Endothelial cell of umbilical vein (primary cell): Measurements from ENCODE around the gene SLC14A1. TPM values are rescaled to one million over a fixed set of nuclear protein-coding genes. Genes with fewer than 3 reads are reported as not detected.

ENCODE experiments used
- BruUV-seq: library from RNA; stranded (reverse); fragments of 400-500 nt; replicated peaks from 2 replicates; lab custom pipeline; 2021; lab: Mats Ljungman, UMichigan
- CTCF ChIA-PET: fragments of 300-600, 350-600 bp; sonication (Branson Sonifier 250); formaldehyde crosslinking; loops from one replicate; lab custom pipeline; 2021; ENCODE audit warnings: antibody characterized with exemption, inconsistent platforms; lab: Charles Lee
- POLR2A ChIA-PET: fragments of 300-600, 350-600 bp; sonication (Branson Sonifier 250); formaldehyde crosslinking; loops from one replicate; lab custom pipeline; 2021; ENCODE audit warnings: antibody characterized with exemption, inconsistent platforms; lab: Charles Lee
- DNase-seq: peaks from one replicate; pipeline ENCODE4 v3.0.0-alpha.2; 2011; ENCODE audit warnings: low read depth, low spot score
- FAIRE-seq: peaks from 2 replicates; lab custom pipeline; 2011; peaks lifted over from hg19 to GRCh38; lab: Jason Lieb, UNC
- H2AFZ ChIP-seq: 2 replicates; pipeline ENCODE4 v1.6.0; 2012; ENCODE audit warnings: low read depth, low read length, control low read depth, inconsistent platforms
- H3K27ac ChIP-seq: 2 replicates; pipeline ENCODE4 v1.5.1; 2011; ENCODE audit warnings: low read depth, mild to moderate bottlenecking, control low read depth, low read length, moderate library complexity; ENCODE audit not compliant: insufficient read depth
- H3K27me3 ChIP-seq, 2 experiments: 2 replicates each; pipeline versions ENCODE4 v1.6.0 to v1.6.1; 2011; ENCODE audit warnings: low read length in 2 of 2, mixed read lengths in 1 of 2; ENCODE audit not compliant: control insufficient read depth in 2 of 2, insufficient read depth in 2 of 2
- H3K36me3 ChIP-seq, 2 experiments: 2 replicates in 1 of 2; 3 replicates in 1 of 2; pipeline ENCODE4 v1.5.1; 2011; ENCODE audit warnings: low read length in 2 of 2, mild to moderate bottlenecking in 1 of 2, moderate library complexity in 1 of 2; ENCODE audit not compliant: control insufficient read depth in 2 of 2, insufficient read depth in 2 of 2; ENCODE audit errors: extremely low read depth in 1 of 2
- H3K4me1 ChIP-seq: 3 replicates; pipeline ENCODE4 v1.5.1; 2011; ENCODE audit warnings: mild to moderate bottlenecking, low read length; ENCODE audit not compliant: control insufficient read depth, insufficient read depth; ENCODE audit errors: extremely low read depth
- H3K4me2 ChIP-seq: 2 replicates; pipeline ENCODE4 v1.6.1; 2011; ENCODE audit warnings: low read length, control low read depth, mixed read lengths; ENCODE audit not compliant: insufficient read depth
- H3K4me3 ChIP-seq, 3 experiments: fragments of 200-600 bp in 1 of 3; sonication (generic), shearing (Covaris generic) in 1 of 3; replicated peaks in 1 of 3; 2 replicates each; pipeline ENCODE4 v1.5.1; 2011 to 2016; ENCODE audit warnings: control low read depth in 3 of 3, low read length in 3 of 3, mild to moderate bottlenecking in 2 of 3, inconsistent platforms in 1 of 3, low read depth in 1 of 3, moderate library complexity in 1 of 3; ENCODE audit not compliant: insufficient read depth in 1 of 3
- H3K79me2 ChIP-seq: 2 replicates; pipeline ENCODE4 v1.6.0; 2012; ENCODE audit warnings: low read length, inconsistent platforms; ENCODE audit not compliant: control insufficient read depth, insufficient read depth
- H3K9ac ChIP-seq: replicated peaks from 2 replicates; pipeline ENCODE3; 2011; ENCODE audit warnings: low read length, control low read depth; ENCODE audit not compliant: insufficient read depth; ENCODE audit errors: extremely low read depth
- H3K9me1 ChIP-seq: replicated peaks from 3 replicates; pipeline ENCODE4 v1.6.0; 2011; ENCODE audit warnings: mild to moderate bottlenecking, low read length; ENCODE audit not compliant: control insufficient read depth, insufficient read depth; ENCODE audit errors: extremely low read depth
- H3K9me3 ChIP-seq: replicated peaks from 2 replicates; pipeline ENCODE4 v1.5.1; 2012; ENCODE audit warnings: low read length, inconsistent platforms; ENCODE audit not compliant: control insufficient read depth, insufficient read depth
- H4K20me1 ChIP-seq: replicated peaks from 2 replicates; pipeline ENCODE3; 2011; ENCODE audit warnings: mild to moderate bottlenecking, low read length; ENCODE audit not compliant: control insufficient read depth, insufficient read depth; ENCODE audit errors: extremely low read depth
- EZH2 ChIP-seq: IDR thresholded peaks from 2 replicates; pipeline ENCODE4 v1.6.1; 2012; ENCODE audit warnings: borderline replicate concordance, low read depth, mild to moderate bottlenecking, moderate library complexity, low read length, inconsistent platforms; ENCODE audit not compliant: severe bottlenecking
- FOS ChIP-seq: IDR thresholded peaks from 2 replicates; pipeline ENCODE4 v1.6.1; 2011; ENCODE audit warnings: mild to moderate bottlenecking, low read length, moderate library complexity, borderline replicate concordance; ENCODE audit not compliant: insufficient read depth
- GATA2 ChIP-seq: IDR thresholded peaks from 2 replicates; pipeline ENCODE4 v1.7.0; 2011; ENCODE audit warnings: low read depth, mild to moderate bottlenecking, moderate library complexity, mixed read lengths, low read length; ENCODE audit not compliant: insufficient read length, insufficient read depth
- JUN ChIP-seq: IDR thresholded peaks from 2 replicates; pipeline ENCODE4 v1.6.1; 2011; ENCODE audit warnings: borderline replicate concordance, low read depth; ENCODE audit not compliant: insufficient read length, insufficient read depth
- MYC ChIP-seq: IDR thresholded peaks from one replicate; pipeline ENCODE4 v1.6.1; 2011; ENCODE audit warnings: mild to moderate bottlenecking, low read depth, low read length
- POLR2A ChIP-seq: IDR thresholded peaks from 2 replicates; pipeline ENCODE4 v1.6.1; 2012; ENCODE audit warnings: low read depth, mild to moderate bottlenecking, control low read depth, low read length
- POLR2AphosphoS5 ChIP-seq: IDR thresholded peaks from 2 replicates; pipeline ENCODE4 v1.6.1; 2012; ENCODE audit warnings: low read depth, mild to moderate bottlenecking, control low read depth, low read length, moderate library complexity; ENCODE audit not compliant: insufficient read depth
- dilution Hi-C: fragments of 300-500 bp; cut with MboI; formaldehyde crosslinking; loops from one replicate; pipeline ENCODE4 v1.15.0; 2019; ENCODE audit warnings: low sequenced_read_pairs; ENCODE audit not compliant: extremely low pct_ligation_motif_present
- intact Hi-C: fragments of 100-400 bp; cut with micrococcal nuclease; formaldehyde crosslinking; loops from one replicate; pipeline ENCODE4 v1.10.0; 2022
- polyA plus RNA-seq, 4 experiments: library from polyadenylated mRNA; depleted of rRNA in 3 of 4; stranded (reverse) in 3 of 4; unstranded in 1 of 4; fragments of >200 nt; gene quantifications; 2 replicates each; pipeline versions ENCODE4 v1.2.1 to v1.2.3, GENCODE V29; 2011 to 2012; ENCODE audit warnings: missing spikeins in 1 of 4
- total RNA-seq: library from RNA; stranded (reverse); gene quantifications from 2 replicates; pipeline ENCODE4 v1.2.3, GENCODE V29; 2021
- TF ChIP-seq, protein P1 (sequence below), 2 donors: IDR thresholded peaks; 1 replicate in 1 of 2; 2 replicates in 1 of 2; pipeline ENCODE4 v1.5.1; 2011; ENCODE audit warnings: low read length in 2 of 2, mild to moderate bottlenecking in 2 of 2, moderate library complexity in 2 of 2, control low read depth in 1 of 2, inconsistent platforms in 1 of 2, low read depth in 1 of 2; ENCODE audit not compliant: insufficient read depth in 1 of 2; ENCODE audit errors: extremely low read depth in 1 of 2
- TF ChIP-seq, protein P2 (sequence below): IDR thresholded peaks from 2 replicates; pipeline ENCODE4 v1.6.1; 2011; ENCODE audit not compliant: insufficient read depth, insufficient read length

The SLC14A1 gene
- total and polyA plus RNA-seq, 2 donors (not counting 3 experiments of a cell fraction or from before 2014, with no cell fraction given) = not detected

GRCh38 chr18:45688113-45688512 is 35.9 kb upstream of the SLC14A1 start:
- FAIRE-seq = no peak
- no TSS peak for BruUV-seq
- CTCF ChIA-PET = interaction anchor here (0.9 to 8.7 kb wide), 11 partner anchors 15 to 386 kb away, joined by 3 to 108 read pairs (median 5); no protein-coding TSS in a partner anchor

More at GRCh38 chr18:45688113-45688512, 35.9 kb upstream of the SLC14A1 start:
- Histone ChIP-seq H3K27ac (no peak overlapping the region), H3K4me3 (no peak overlapping the region), H3K9ac (no peak overlapping the region), H3K4me1 (no peaks in the 10 kb centered on the region), H3K4me2 (no peak overlapping the region), H3K79me2 (no peaks in the 10 kb centered on the region), H4K20me1 (no peaks in the 10 kb centered on the region), H3K27me3 (peaks cover 6 to 7% of the 10 kb centered on the region in 2 experiments), H3K9me3 (no peaks in the 10 kb centered on the region), H3K9me1 (no peaks in the 10 kb centered on the region), H2AFZ (no peak overlapping the region), H3K36me3 (no peaks in the 10 kb centered on the region)
- TF ChIP-seq, protein P1, sequence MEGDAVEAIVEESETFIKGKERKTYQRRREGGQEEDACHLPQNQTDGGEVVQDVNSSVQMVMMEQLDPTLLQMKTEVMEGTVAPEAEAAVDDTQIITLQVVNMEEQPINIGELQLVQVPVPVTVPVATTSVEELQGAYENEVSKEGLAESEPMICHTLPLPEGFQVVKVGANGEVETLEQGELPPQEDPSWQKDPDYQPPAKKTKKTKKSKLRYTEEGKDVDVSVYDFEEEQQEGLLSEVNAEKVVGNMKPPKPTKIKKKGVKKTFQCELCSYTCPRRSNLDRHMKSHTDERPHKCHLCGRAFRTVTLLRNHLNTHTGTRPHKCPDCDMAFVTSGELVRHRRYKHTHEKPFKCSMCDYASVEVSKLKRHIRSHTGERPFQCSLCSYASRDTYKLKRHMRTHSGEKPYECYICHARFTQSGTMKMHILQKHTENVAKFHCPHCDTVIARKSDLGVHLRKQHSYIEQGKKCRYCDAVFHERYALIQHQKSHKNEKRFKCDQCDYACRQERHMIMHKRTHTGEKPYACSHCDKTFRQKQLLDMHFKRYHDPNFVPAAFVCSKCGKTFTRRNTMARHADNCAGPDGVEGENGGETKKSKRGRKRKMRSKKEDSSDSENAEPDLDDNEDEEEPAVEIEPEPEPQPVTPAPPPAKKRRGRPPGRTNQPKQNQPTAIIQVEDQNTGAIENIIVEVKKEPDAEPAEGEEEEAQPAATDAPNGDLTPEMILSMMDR (IDR thresholded peaks at IDR 0.05; ENCODE audit: extremely low read depth in 1 of 2, insufficient read depth in 1 of 2, low read depth in 1 of 2, low read length in 2 of 2) = no peak
- TF ChIP-seq GATA2 = no peak
- TF ChIP-seq, protein P2, sequence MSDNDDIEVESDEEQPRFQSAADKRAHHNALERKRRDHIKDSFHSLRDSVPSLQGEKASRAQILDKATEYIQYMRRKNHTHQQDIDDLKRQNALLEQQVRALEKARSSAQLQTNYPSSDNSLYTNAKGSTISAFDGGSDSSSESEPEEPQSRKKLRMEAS = no peak
- TF ChIP-seq MYC = no peak
- TF ChIP-seq JUN = no peak
- TF ChIP-seq POLR2AphosphoS5 = no peak
- TF ChIP-seq FOS = no peak
- no peak for TF ChIP-seq EZH2
- no peak for TF ChIP-seq POLR2A
- POLR2A ChIA-PET = no interaction called here
- intact Hi-C loops (no loop called here), dilution Hi-C loops (no loop called here)
- DNase-seq = no peak
